Measurements from ENCODE around the gene MSL3.

DNA sequence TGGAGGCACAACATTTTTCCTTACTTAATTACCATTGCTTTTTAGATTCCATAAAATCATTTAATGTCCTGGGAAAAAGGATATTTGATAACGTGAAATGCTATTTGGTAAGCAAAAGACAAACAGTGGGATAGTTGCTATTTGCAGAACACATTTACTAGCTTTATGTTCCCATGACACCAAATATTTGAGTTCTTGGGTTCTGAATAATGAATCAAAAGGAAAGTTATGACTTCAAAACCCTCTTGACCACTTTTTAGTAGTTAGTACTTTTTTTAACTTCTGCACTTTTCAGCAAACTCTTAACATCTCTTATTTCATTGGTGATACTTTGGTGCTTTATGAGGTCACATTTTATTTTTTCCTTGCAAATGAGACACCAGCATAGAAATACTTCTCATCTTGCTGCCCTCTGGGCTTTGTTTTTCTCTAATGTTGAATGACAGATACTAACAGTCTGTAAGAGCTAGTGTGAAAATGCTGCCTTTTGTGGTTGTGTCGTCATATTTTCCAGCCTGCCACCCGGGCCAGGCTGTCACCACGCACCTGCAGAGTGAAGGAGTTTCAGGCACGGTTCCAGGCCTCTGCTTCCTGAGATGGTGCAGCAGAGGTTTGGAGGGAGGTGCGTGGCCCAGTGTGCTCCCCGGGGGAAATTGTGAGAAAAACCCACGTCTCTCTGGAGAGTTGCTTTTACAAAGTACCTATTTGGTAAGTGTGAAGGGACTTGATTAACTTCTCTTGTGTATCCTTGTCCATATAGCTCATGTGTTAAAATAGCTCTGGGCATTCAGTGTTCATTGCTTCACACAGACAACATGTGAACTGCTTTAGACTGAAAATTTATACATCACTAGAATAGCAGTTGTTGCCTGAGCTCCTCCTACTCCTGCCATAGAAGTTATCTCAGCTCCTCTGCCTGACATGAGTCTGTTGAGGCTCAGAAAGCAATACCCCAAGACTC, 34.7 kb downstream of the MSL3 start:
- TF ChIP-seq, protein P1, sequence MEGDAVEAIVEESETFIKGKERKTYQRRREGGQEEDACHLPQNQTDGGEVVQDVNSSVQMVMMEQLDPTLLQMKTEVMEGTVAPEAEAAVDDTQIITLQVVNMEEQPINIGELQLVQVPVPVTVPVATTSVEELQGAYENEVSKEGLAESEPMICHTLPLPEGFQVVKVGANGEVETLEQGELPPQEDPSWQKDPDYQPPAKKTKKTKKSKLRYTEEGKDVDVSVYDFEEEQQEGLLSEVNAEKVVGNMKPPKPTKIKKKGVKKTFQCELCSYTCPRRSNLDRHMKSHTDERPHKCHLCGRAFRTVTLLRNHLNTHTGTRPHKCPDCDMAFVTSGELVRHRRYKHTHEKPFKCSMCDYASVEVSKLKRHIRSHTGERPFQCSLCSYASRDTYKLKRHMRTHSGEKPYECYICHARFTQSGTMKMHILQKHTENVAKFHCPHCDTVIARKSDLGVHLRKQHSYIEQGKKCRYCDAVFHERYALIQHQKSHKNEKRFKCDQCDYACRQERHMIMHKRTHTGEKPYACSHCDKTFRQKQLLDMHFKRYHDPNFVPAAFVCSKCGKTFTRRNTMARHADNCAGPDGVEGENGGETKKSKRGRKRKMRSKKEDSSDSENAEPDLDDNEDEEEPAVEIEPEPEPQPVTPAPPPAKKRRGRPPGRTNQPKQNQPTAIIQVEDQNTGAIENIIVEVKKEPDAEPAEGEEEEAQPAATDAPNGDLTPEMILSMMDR (IDR thresholded peaks at IDR 0.05): no peak
- TF ChIP-seq POLR2A (IDR thresholded peaks at IDR 0.05): no peak
- TF ChIP-seq POLR2AphosphoS5 (IDR thresholded peaks at IDR 0.05): no peak

Measured in stomach (tissue), 4 donors.